ENCODE results near the gene CRP. TPM values are rescaled to one million over a fixed set of nuclear protein-coding genes. Genes with fewer than 3 reads are reported as not detected.
A peak's percentile ranks its signal among the peaks of the same experiment; 100 is the strongest.

The CRP gene
- total and polyA plus RNA-seq, 8 donors = not detected

- intact Hi-C loops (cut with DNase I) = no loop called here
- Histone ChIP-seq H3K27ac (no peak overlapping the region), H3K4me1 (peaks cover 0 to 6% of the 10 kb centered on the region in 2 donors), H3K27me3 (no peaks in the 10 kb centered on the region), H3K9me3 (peaks cover 0 to 7% of the 10 kb centered on the region in 2 donors), H3K4me3 (no peak overlapping the region), H3K36me3 (no peaks in the 10 kb centered on the region)
- DNase-seq = no peak
- TF ChIP-seq CTCF (IDR thresholded peaks at IDR 0.05) = no peak
- no peak for ATAC-seq
These were observed 45.6 kb downstream of the CRP start for GRCh38 chr1:159668739-159669138.

GRCh38 chr1:159664247-159664646 is 50.1 kb downstream of the CRP start:
- TF ChIP-seq CTCF (IDR thresholded peaks at IDR 0.05) = no peak
- intact Hi-C loops (cut with DNase I) = no loop called here
- peaks cover 0 to 6% of the 10 kb centered on the region in 2 donors for H3K4me1 ChIP-seq
- no peaks in the 10 kb centered on the region for H3K27me3 ChIP-seq
- H3K27ac ChIP-seq = peak overlapping the region in 1 of 2 donors; percentile 49
- no peak overlapping the region for H3K4me3 ChIP-seq
- no peaks in the 10 kb centered on the region for H3K36me3 ChIP-seq
- ATAC-seq (no peak), DNase-seq (no peak)
- peaks cover 0 to 7% of the 10 kb centered on the region in 2 donors for H3K9me3 ChIP-seq

- TF ChIP-seq CTCF (IDR thresholded peaks at IDR 0.05) = no peak
- DNase-seq (no peak), ATAC-seq (no peak)
- H3K9me3 ChIP-seq = peaks cover 0 to 7% of the 10 kb centered on the region in 2 donors
- H3K36me3 ChIP-seq = no peaks in the 10 kb centered on the region
- H3K27me3 ChIP-seq = no peaks in the 10 kb centered on the region
- H3K4me3 ChIP-seq = no peak overlapping the region
- peaks cover 0 to 6% of the 10 kb centered on the region in 2 donors for H3K4me1 ChIP-seq
- peak overlapping the region in 1 of 2 donors; percentile 49 for H3K27ac ChIP-seq
- intact Hi-C loops (cut with DNase I) = no loop called here
These were observed 50.8 kb downstream of the CRP start for GRCh38 chr1:159663552-159663951.

Other genes with a start within 250 kb of the CRP start
- gene OR10J5, start 178.6 kb downstream of the CRP start, total RNA-seq = not detected
- gene OR10J5, start 178.6 kb downstream of the CRP start, polyA plus RNA-seq (ENCODE audit: insufficient read length in 6 of 6) = not detected
- not detected for gene APCS, start 126.8 kb downstream of the CRP start, total RNA-seq
- gene APCS, start 126.8 kb downstream of the CRP start, polyA plus RNA-seq (ENCODE audit: insufficient read length in 6 of 6) = not detected
- gene DUSP23, start 66.4 kb upstream of the CRP start, total RNA-seq = 10 to 100 TPM; 49.5 to 56.4 TPM
- gene DUSP23, start 66.4 kb upstream of the CRP start, polyA plus RNA-seq (ENCODE audit: insufficient read length in 6 of 6) = 10 to 100 TPM; 10.1 to 16.4 (median 12.8) TPM
- gene FCRL6, start 87.8 kb upstream of the CRP start, total RNA-seq = 1 to 10 TPM in 1 of 2 donors, under 1 TPM in 1; 0.73 to 2.2 TPM
- under 1 TPM; 0.38 to 0.63 (median 0.44) TPM for gene FCRL6, start 87.8 kb upstream of the CRP start, polyA plus RNA-seq (ENCODE audit: insufficient read length in 6 of 6)
- 10 to 100 TPM; 15.2 to 41.3 TPM for gene SLAMF8, start 112.3 kb upstream of the CRP start, total RNA-seq
- gene SLAMF8, start 112.3 kb upstream of the CRP start, polyA plus RNA-seq (ENCODE audit: insufficient read length in 6 of 6) = 1 to 10 TPM in 2 of 6 donors, under 1 TPM in 4; 0.28 to 1.4 (median 0.52) TPM
- gene VSIG8, start 148.1 kb upstream of the CRP start, total RNA-seq = not detected
- gene VSIG8, start 148.1 kb upstream of the CRP start, polyA plus RNA-seq (ENCODE audit: insufficient read length in 6 of 6) = under 1 TPM in 2 of 6 donors, not detected in 4; 0.10 to 0.14 TPM
- gene CFAP45, start 185.6 kb upstream of the CRP start, total RNA-seq = 1 to 10 TPM; 1.1 to 4.7 TPM
- gene CFAP45, start 185.6 kb upstream of the CRP start, polyA plus RNA-seq (ENCODE audit: insufficient read length in 6 of 6) = 10 to 100 TPM in 1 of 6 donors, 1 to 10 TPM in 5; 2.6 to 12.4 (median 8.2) TPM
- gene TAGLN2, start 210.9 kb upstream of the CRP start, total RNA-seq = 100 to 1,000 TPM; 565 to 617 TPM
- gene TAGLN2, start 210.9 kb upstream of the CRP start, polyA plus RNA-seq (ENCODE audit: insufficient read length in 6 of 6) = 100 to 1,000 TPM; 301 to 479 (median 330) TPM
- gene IGSF9, start 231.0 kb upstream of the CRP start, total RNA-seq = 1 to 10 TPM; 2.8 to 3.0 TPM
- 10 to 100 TPM; 12.2 to 16.9 (median 14.6) TPM for gene IGSF9, start 231.0 kb upstream of the CRP start, polyA plus RNA-seq (ENCODE audit: insufficient read length in 6 of 6)
- gene SLAMF9, start 239.6 kb upstream of the CRP start, total RNA-seq = not detected
- gene SLAMF9, start 239.6 kb upstream of the CRP start, polyA plus RNA-seq (ENCODE audit: insufficient read length in 6 of 6) = not detected

All from left lung (tissue), 10 donors.